Lower leg skin (tissue), 3 donors: ENCODE results near the gene SMG9.

Source experiments
- CTCF ChIP-seq, 3 donors: fragments of 450-650 bp; IDR thresholded peaks; one replicate each; pipeline ENCODE4 v1.5.1; 2016; ENCODE audit warnings: antibody characterized with exemption in 3 of 3, mild to moderate bottlenecking in 3 of 3, moderate library complexity in 2 of 3
- POLR2A ChIP-seq, 2 donors: fragments of 450-650 bp; IDR thresholded peaks; one replicate each; pipeline ENCODE4 v1.6.1; 2016 to 2017; ENCODE audit warnings: antibody characterized with exemption in 2 of 2, mild to moderate bottlenecking in 1 of 2, moderate library complexity in 1 of 2

GRCh38 chr19:43782311-43782660 is 27.5 kb upstream of the SMG9 start:
- no peak for TF ChIP-seq CTCF (IDR thresholded peaks at IDR 0.05)
- no peak for TF ChIP-seq POLR2A (IDR thresholded peaks at IDR 0.05)
